ENCODE measurements around the gene CCNJ. TPM values are rescaled to one million over a fixed set of nuclear protein-coding genes. Genes with fewer than 3 reads are reported as not detected.

Gene CCNJ
- total and polyA plus RNA-seq, 9 of the 15 experiments (the other 6 are each of a cell fraction or from before 2014, with no cell fraction given) = 0.69 to 15.7 (median 9.2) TPM

DNA sequence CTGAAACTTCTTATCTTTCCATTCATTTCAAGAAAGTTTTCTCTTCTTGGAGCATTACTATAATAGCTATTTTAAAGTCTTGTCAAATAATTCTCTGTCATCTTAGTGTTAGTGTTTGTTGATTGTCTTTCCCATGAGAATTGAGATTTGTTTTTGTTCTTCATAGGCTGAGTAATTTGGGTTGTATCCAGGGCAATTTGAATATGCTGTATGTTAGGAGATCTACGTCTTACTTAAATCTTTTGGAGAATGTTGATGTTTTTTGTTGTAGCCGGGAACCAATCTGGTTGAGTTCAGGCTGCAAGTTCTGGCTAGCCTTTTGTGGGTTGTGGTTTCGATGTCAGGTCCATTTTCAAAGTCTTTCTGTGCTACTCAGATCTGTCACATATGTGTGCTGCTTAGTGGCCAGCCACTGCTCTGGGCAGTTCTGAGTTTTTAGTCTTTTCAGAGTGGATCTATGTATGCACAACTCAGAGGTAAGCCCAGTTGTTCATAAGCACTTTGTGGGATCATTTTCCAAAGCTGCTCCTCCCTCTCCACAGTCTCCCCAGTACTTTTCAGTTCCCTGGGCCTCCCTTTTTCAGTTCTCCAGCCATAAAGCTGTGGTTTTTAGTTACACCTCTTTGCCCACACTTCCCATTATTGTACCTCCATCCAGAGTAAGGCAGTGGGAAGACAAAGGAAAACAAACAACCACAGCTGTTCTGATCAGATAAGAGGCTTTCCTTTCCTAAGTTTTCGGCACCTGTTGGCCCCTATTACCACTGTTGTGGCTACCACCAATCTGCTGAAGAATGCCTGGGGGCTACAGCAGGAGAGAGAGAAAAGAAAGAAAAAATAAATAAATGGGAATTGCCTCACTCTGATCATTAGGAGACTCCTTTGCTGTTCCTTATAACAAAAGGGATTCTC lies 4.7 kb upstream of the CCNJ start (continued):
- TF ChIP-seq, protein P1, sequence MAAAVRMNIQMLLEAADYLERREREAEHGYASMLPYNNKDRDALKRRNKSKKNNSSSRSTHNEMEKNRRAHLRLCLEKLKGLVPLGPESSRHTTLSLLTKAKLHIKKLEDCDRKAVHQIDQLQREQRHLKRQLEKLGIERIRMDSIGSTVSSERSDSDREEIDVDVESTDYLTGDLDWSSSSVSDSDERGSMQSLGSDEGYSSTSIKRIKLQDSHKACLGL (CRISPR knock-in tag; IDR thresholded peaks at IDR 0.05; ENCODE audit: borderline replicate concordance, poor library complexity, severe bottlenecking) = no peak
- TF ChIP-seq SP2 (IDR thresholded peaks at IDR 0.05; ENCODE audit: extremely low read depth, low read depth, low read length, poor library complexity, severe bottlenecking) (no peak), SAFB (IDR thresholded peaks at IDR 0.05; ENCODE audit: borderline replicate concordance, low read depth, low read length) (no peak)

- no peak overlapping the region for H3K27ac ChIP-seq (ENCODE audit: extremely low read depth, low read depth, low read length)
- no peak overlapping the region for H3K4me2 ChIP-seq (ENCODE audit: insufficient read depth, low read length)
- H3K9me3 ChIP-seq (replicated peaks; ENCODE audit: control insufficient read depth, insufficient read depth, low read depth, low read length) = no peaks in the 10 kb centered on the region
- H3K79me2 ChIP-seq (ENCODE audit: control insufficient read depth, insufficient read depth, low read length) = peaks cover 32% of the 10 kb centered on the region
- BruUV-seq (replicated peaks) = no TSS peak
- in situ Hi-C loops (cut with MboI) = no loop called here
- no peaks in the 10 kb centered on the region for H4K20me1 ChIP-seq (replicated peaks; ENCODE audit: control insufficient read depth, insufficient read depth, low read length)
- WGBS (ENCODE audit: insufficient coverage, low coverage, missing lambda C conversion rate) = 89% methylated on average over 7 of the region's 11 CpGs
- no peak overlapping the region for H3K4me3 ChIP-seq
- ATAC-seq (no peak), FAIRE-seq (no peak), DNase-seq (ENCODE audit: extremely low read depth in 1 of 4, low spot score in 3 of 4) (no peak)
- POLR2A ChIA-PET = no interaction called here
- no peaks in the 10 kb centered on the region for H3K9me1 ChIP-seq (ENCODE audit: control insufficient read depth, insufficient read depth, low read length)
- no peaks in the 10 kb centered on the region for H3K27me3 ChIP-seq (ENCODE audit: control insufficient read depth in 2 of 2, insufficient read depth in 2 of 2, low read length in 2 of 2)
- CTCF ChIA-PET (ENCODE audit: low intra/inter-chr PET ratio) = no interaction called here
- H3K4me1 ChIP-seq (replicated peaks in 1 of 2; ENCODE audit: control insufficient read depth in 2 of 2, insufficient read depth in 2 of 2, low read length in 2 of 2) = peaks cover 9 to 16% of the 10 kb centered on the region in 2 experiments; a peak in 4 of 5 replicates
- peaks cover 5% of the 10 kb centered on the region; the same call in 2 of the 3 replicates for H3K36me3 ChIP-seq (ENCODE audit: control insufficient read depth, insufficient read depth, low read length)
- intact Hi-C loops (cut with micrococcal nuclease) = loop anchor here (10.0 kb wide), 1 partner anchor 184 kb away; no protein-coding TSS in a partner anchor
- no peak overlapping the region for H3K9ac ChIP-seq (ENCODE audit: insufficient read depth in 1 of 2, low read depth in 2 of 2, low read length in 2 of 2)
- no peak overlapping the region for H2AFZ ChIP-seq (ENCODE audit: low read depth, low read length)
- TF ChIP-seq SMAD2 (IDR thresholded peaks at IDR 0.05; ENCODE audit: low read depth, low read length) = no peak
- TF ChIP-seq SIX5 (IDR thresholded peaks at IDR 0.05; ENCODE audit: borderline replicate concordance in 1 of 2, insufficient read depth in 1 of 2, low read depth in 1 of 2, low read length in 2 of 2) = no peak
- TF ChIP-seq CBX8 (IDR thresholded peaks at IDR 0.05; ENCODE audit: borderline replicate concordance, extremely low read depth, low read depth, low read length, poor library complexity, severe bottlenecking) = no peak
- no peak for TF ChIP-seq NR2F6 (CRISPR knock-in tag; IDR thresholded peaks at IDR 0.05)
- no peak for TF ChIP-seq E2F8 (IDR thresholded peaks at IDR 0.05; ENCODE audit: low read depth, partially characterized antibody)
- no peak for TF ChIP-seq RB1 (IDR thresholded peaks at IDR 0.05; ENCODE audit: low read depth)
- TF ChIP-seq ZNF75A (CRISPR knock-in tag; IDR thresholded peaks at IDR 0.05) = no peak
- TF ChIP-seq, protein P2, sequence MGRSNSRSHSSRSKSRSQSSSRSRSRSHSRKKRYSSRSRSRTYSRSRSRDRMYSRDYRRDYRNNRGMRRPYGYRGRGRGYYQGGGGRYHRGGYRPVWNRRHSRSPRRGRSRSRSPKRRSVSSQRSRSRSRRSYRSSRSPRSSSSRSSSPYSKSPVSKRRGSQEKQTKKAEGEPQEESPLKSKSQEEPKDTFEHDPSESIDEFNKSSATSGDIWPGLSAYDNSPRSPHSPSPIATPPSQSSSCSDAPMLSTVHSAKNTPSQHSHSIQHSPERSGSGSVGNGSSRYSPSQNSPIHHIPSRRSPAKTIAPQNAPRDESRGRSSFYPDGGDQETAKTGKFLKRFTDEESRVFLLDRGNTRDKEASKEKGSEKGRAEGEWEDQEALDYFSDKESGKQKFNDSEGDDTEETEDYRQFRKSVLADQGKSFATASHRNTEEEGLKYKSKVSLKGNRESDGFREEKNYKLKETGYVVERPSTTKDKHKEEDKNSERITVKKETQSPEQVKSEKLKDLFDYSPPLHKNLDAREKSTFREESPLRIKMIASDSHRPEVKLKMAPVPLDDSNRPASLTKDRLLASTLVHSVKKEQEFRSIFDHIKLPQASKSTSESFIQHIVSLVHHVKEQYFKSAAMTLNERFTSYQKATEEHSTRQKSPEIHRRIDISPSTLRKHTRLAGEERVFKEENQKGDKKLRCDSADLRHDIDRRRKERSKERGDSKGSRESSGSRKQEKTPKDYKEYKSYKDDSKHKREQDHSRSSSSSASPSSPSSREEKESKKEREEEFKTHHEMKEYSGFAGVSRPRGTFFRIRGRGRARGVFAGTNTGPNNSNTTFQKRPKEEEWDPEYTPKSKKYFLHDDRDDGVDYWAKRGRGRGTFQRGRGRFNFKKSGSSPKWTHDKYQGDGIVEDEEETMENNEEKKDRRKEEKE (IDR thresholded peaks at IDR 0.05; ENCODE audit: borderline replicate concordance in 1 of 2, control insufficient read depth in 1 of 2, low read depth in 2 of 2, low read length in 1 of 2) = no peak
Measured at GRCh38 chr10:96041146-96041545, 2.2 kb upstream of the CCNJ start.

All from K562 (cell line).